HL-60 (cell line): Measurements from ENCODE around the gene COL6A2.

ENCODE experiments used
- DNase-seq, 2 experiments: peaks; one replicate each; pipeline ENCODE4 v3.0.0-alpha.2; 2010 to 2020; ENCODE audit warnings: low read depth in 1 of 2, low spot score in 1 of 2
- H3K27ac ChIP-seq: fragments of 250-450 bp; sonication (Bioruptor Pico); replicated peaks from 2 replicates; pipeline ENCODE4 v1.5.1; 2020; ENCODE audit warnings: mild to moderate bottlenecking, moderate library complexity
- H3K27me3 ChIP-seq: fragments of 250-450 bp; sonication (Bioruptor Pico); 2 replicates; pipeline ENCODE4 v1.5.1; 2021; ENCODE audit warnings: mild to moderate bottlenecking, moderate library complexity; ENCODE audit not compliant: insufficient read depth, poor library complexity, severe bottlenecking
- H3K4me3 ChIP-seq: replicated peaks from 2 replicates; pipeline ENCODE4 v1.5.1; 2011; ENCODE audit warnings: mild to moderate bottlenecking, control low read depth, low read length; ENCODE audit not compliant: insufficient read depth
- GABPA ChIP-seq: IDR thresholded peaks from 2 replicates; pipeline ENCODE4 v1.6.1; 2012; ENCODE audit warnings: low read depth
- POLR2AphosphoS5 ChIP-seq: IDR thresholded peaks from 2 replicates; pipeline ENCODE4 v1.6.1; 2012; ENCODE audit warnings: low read depth
- SPI1 ChIP-seq: IDR thresholded peaks from 2 replicates; pipeline ENCODE4 v1.6.1; 2012; ENCODE audit warnings: low read depth, mild to moderate bottlenecking, borderline replicate concordance
- TF ChIP-seq, protein P1 (sequence below): IDR thresholded peaks from one replicate; pipeline ENCODE4 v1.5.1; 2011; ENCODE audit warnings: low read length, control low read depth, inconsistent platforms; ENCODE audit not compliant: insufficient read depth
- TF ChIP-seq, protein P2 (sequence below): IDR thresholded peaks from 2 replicates; pipeline ENCODE4 v1.6.1; 2012; ENCODE audit warnings: low read depth; ENCODE audit not compliant: insufficient replicate concordance

COL6A2 gene

DNA sequence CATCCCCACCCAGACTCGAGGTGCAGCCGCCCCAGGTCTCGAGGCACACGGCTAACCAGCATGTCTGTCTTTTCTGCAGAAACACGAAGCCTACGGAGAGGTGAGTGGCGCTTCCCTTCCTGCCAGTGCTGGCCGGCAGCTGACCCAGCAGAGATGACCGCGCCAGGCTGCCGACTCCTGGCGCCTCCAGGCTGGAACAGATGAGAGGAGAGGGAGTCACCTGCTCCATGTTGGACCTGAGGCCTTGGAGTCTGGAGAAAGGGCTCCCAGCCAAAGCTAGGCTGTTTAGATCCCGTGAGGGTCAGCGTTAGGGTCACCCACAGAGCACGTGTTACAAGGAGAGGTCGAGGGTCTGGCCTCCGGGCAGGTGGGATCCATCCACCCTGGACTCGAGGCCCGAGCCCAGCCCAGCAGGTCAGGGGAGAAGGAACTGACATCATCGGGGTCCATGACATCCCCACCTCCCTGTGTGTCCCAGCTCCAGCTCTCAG is 14.9 kb downstream of the COL6A2 start:
- no peak overlapping the region for H3K4me3 ChIP-seq
- DNase-seq, result no peak
- no peaks in the 10 kb centered on the region for H3K27me3 ChIP-seq
- H3K27ac ChIP-seq, result no peak overlapping the region
- TF ChIP-seq SPI1 (no peak), GABPA (no peak), POLR2AphosphoS5 (no peak)
- TF ChIP-seq, protein P1, sequence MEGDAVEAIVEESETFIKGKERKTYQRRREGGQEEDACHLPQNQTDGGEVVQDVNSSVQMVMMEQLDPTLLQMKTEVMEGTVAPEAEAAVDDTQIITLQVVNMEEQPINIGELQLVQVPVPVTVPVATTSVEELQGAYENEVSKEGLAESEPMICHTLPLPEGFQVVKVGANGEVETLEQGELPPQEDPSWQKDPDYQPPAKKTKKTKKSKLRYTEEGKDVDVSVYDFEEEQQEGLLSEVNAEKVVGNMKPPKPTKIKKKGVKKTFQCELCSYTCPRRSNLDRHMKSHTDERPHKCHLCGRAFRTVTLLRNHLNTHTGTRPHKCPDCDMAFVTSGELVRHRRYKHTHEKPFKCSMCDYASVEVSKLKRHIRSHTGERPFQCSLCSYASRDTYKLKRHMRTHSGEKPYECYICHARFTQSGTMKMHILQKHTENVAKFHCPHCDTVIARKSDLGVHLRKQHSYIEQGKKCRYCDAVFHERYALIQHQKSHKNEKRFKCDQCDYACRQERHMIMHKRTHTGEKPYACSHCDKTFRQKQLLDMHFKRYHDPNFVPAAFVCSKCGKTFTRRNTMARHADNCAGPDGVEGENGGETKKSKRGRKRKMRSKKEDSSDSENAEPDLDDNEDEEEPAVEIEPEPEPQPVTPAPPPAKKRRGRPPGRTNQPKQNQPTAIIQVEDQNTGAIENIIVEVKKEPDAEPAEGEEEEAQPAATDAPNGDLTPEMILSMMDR, result no peak
- TF ChIP-seq, protein P2, sequence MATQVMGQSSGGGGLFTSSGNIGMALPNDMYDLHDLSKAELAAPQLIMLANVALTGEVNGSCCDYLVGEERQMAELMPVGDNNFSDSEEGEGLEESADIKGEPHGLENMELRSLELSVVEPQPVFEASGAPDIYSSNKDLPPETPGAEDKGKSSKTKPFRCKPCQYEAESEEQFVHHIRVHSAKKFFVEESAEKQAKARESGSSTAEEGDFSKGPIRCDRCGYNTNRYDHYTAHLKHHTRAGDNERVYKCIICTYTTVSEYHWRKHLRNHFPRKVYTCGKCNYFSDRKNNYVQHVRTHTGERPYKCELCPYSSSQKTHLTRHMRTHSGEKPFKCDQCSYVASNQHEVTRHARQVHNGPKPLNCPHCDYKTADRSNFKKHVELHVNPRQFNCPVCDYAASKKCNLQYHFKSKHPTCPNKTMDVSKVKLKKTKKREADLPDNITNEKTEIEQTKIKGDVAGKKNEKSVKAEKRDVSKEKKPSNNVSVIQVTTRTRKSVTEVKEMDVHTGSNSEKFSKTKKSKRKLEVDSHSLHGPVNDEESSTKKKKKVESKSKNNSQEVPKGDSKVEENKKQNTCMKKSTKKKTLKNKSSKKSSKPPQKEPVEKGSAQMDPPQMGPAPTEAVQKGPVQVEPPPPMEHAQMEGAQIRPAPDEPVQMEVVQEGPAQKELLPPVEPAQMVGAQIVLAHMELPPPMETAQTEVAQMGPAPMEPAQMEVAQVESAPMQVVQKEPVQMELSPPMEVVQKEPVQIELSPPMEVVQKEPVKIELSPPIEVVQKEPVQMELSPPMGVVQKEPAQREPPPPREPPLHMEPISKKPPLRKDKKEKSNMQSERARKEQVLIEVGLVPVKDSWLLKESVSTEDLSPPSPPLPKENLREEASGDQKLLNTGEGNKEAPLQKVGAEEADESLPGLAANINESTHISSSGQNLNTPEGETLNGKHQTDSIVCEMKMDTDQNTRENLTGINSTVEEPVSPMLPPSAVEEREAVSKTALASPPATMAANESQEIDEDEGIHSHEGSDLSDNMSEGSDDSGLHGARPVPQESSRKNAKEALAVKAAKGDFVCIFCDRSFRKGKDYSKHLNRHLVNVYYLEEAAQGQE, result no peak

DNA sequence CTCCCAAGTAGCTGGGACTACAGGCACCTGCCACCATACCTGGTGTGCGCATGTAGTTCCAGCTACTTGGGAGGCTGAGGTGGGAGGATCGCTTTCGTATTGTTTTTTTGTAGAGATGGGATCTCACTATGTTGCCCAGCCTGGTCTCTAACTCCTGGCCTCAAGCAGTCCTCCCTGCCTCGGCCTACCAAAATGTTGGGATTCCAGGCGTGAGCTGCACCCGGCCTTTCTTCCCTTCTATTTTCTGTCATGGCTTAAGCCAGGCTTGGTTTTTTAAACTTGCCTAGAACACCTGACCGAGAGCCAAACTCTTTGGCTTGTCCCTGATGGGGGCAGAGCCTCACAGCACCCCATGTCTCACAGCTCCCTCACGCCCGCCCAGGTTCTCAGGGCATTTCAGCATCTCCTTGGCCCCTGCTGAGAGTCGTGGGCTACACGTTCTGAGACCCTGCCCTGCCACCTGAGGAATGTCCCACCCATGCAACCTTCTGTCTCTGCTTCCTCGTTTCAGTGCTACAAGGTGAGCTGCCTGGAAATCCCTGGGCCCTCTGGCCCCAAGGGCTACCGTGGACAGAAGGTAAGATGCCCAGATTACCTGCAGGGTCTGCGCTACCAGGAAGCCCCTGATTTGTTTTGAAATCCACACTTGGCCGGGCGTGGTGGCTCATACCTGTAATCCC is 15.7 kb downstream of the COL6A2 start:
- DNase-seq, result no peak
- Histone ChIP-seq H3K27ac (no peak overlapping the region), H3K4me3 (no peak overlapping the region), H3K27me3 (no peaks in the 10 kb centered on the region)
- TF ChIP-seq, protein P2, result no peak
- TF ChIP-seq, protein P1, result no peak
- TF ChIP-seq POLR2AphosphoS5 (no peak), GABPA (no peak)

DNA sequence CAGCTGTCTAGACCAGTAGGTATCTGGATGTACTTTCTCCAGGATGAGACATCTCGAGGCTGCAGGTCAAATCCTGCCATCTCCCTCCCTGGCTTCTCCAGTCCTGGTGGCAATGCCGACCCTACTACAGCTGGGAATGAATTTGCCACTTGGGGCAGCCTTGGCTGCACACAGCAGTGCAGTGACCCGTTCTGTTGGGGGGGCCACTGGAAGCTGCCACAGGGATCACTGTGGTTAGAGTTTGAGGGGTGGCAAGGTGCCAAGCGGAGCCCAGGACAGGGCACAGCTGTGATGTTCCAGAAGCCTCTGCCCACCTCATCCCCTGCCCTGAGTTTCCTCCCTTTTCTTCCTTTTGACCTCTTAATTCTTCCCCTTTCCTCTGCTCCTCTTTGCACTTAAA is 17.1 kb downstream of the COL6A2 start:
- H3K27me3 ChIP-seq, result no peaks in the 10 kb centered on the region
- H3K27ac ChIP-seq, result no peak overlapping the region
- DNase-seq, result no peak
- TF ChIP-seq GABPA, result no peak
- TF ChIP-seq, protein P2, result no peak
- TF ChIP-seq SPI1, result no peak
- TF ChIP-seq, protein P1, result no peak
- no peak for TF ChIP-seq POLR2AphosphoS5
- no peak overlapping the region for H3K4me3 ChIP-seq
